HCT116 (cell line): ENCODE results near the gene CRIP2. TPM values are rescaled to one million over a fixed set of nuclear protein-coding genes. Genes with fewer than 3 reads are reported as not detected.

Experiments used
- ATAC-seq: fragments of 200-7000 bp; cut with Tn5 transposase; 2 replicates; pipeline ENCODE4 v1.9.1; 2020; ENCODE audit warnings: mild to moderate bottlenecking, moderate library complexity
- BruUV-seq: library from RNA; stranded (reverse); fragments of 400-500 nt; replicated peaks from 2 replicates; lab custom pipeline; 2021; lab: Mats Ljungman, UMichigan
- CTCF ChIA-PET: fragments of 300-600 bp; sonication (Branson Sonifier 250); formaldehyde crosslinking; loops from one replicate; lab custom pipeline; 2021; ENCODE audit warnings: antibody characterized with exemption; lab: Charles Lee
- POLR2A ChIA-PET: fragments of 300-600, 350-600 bp; sonication (Branson Sonifier 250); formaldehyde crosslinking; loops from one replicate; lab custom pipeline; 2021; ENCODE audit warnings: antibody characterized with exemption; lab: Charles Lee
- RAD21 ChIA-PET, 2 experiments: fragments of 300-600 bp; sonication (Branson Sonifier 250); formaldehyde crosslinking; loops; one replicate each; lab custom pipeline; 2023; ENCODE audit warnings: low total read pairs in 2 of 2; ENCODE audit not compliant: uncharacterized antibody in 2 of 2, unreplicated experiment in 2 of 2, low non-redundant PET in 1 of 2; lab: Charles Lee
- DNase-seq: peaks from one replicate; pipeline ENCODE4 v3.0.0-alpha.2; 2010; ENCODE audit warnings: low read depth, low spot score
- H2AFZ ChIP-seq: fragments of 200-600 bp; shearing (Covaris generic), sonication (generic); 2 replicates; pipeline ENCODE4 v1.6.1; 2017; ENCODE audit warnings: low read depth, mixed run types, mixed read lengths, antibody characterized with exemption, low read length; ENCODE audit not compliant: poor library complexity, severe bottlenecking
- H3K27ac ChIP-seq: 2 replicates; pipeline ENCODE4 v1.5.1; 2012; ENCODE audit warnings: low read depth, low read length
- H3K27me3 ChIP-seq: fragments of 200-600 bp; sonication (generic); 2 replicates; pipeline ENCODE4 v1.6.1; 2016; ENCODE audit warnings: mixed run types, low read length, mixed read lengths; ENCODE audit not compliant: insufficient read depth
- H3K36me3 ChIP-seq, 2 experiments: fragments of 200-500 bp in 1 of 2; fragments of 200-600 bp in 1 of 2; sonication (Bioruptor generic) in 1 of 2; sonication (generic) in 1 of 2; 2 replicates each; pipeline versions ENCODE4 v1.5.1 to v1.6.1; 2014 to 2016; ENCODE audit warnings: low read length in 2 of 2, inconsistent platforms in 1 of 2, mixed read lengths in 1 of 2, mixed run types in 1 of 2; ENCODE audit not compliant: insufficient read depth in 2 of 2, control insufficient read depth in 1 of 2
- H3K4me1 ChIP-seq, 2 experiments: fragments of 200-600 bp in 1 of 2; sonication (generic) in 1 of 2; 2 replicates each; pipeline versions ENCODE4 v1.5.1 to v1.6.1; 2012 to 2017; ENCODE audit warnings: low read length in 2 of 2, inconsistent platforms in 1 of 2, mild to moderate bottlenecking in 1 of 2, mixed read lengths in 1 of 2, mixed run types in 1 of 2, moderate library complexity in 1 of 2; ENCODE audit not compliant: insufficient read depth in 2 of 2, control insufficient read depth in 1 of 2
- H3K4me2 ChIP-seq: fragments of 200-600 bp; sonication (generic); 2 replicates; pipeline ENCODE4 v1.6.1; 2017; ENCODE audit warnings: mixed run types, low read length, mixed read lengths
- H3K4me3 ChIP-seq, 2 experiments: fragments of 200-600 bp in 1 of 2; sonication (generic) in 1 of 2; replicated peaks in 1 of 2; 2 replicates each; pipeline ENCODE4 v1.5.1; 2011 to 2016; ENCODE audit warnings: low read length in 2 of 2, control low read depth in 1 of 2, low read depth in 1 of 2, mild to moderate bottlenecking in 1 of 2, mixed read lengths in 1 of 2, mixed run types in 1 of 2
- H3K79me2 ChIP-seq: fragments of 200-600 bp; sonication (generic); 2 replicates; pipeline ENCODE4 v1.6.1; 2017; ENCODE audit warnings: mild to moderate bottlenecking, mixed run types, low read length, moderate library complexity, mixed read lengths; ENCODE audit not compliant: insufficient read depth
- H3K9ac ChIP-seq: fragments of 200-600 bp; sonication (generic); 2 replicates; pipeline ENCODE4 v1.6.1; 2016; ENCODE audit warnings: low read length, mixed read lengths
- H3K9me2 ChIP-seq: fragments of 200-600 bp; sonication (generic), shearing (Covaris generic); 2 replicates; pipeline ENCODE4 v1.6.1; 2017; ENCODE audit warnings: mixed run types, mild to moderate bottlenecking, moderate library complexity; ENCODE audit not compliant: insufficient read depth
- H3K9me3 ChIP-seq, 2 experiments: fragments of 200-500 bp in 1 of 2; fragments of 200-600 bp in 1 of 2; sonication (Bioruptor generic) in 1 of 2; sonication (generic) in 1 of 2; 2 replicates each; pipeline ENCODE4 v1.6.1; 2014 to 2017; ENCODE audit warnings: low read length in 2 of 2, mixed read lengths in 2 of 2, inconsistent platforms in 1 of 2, low read depth in 1 of 2, mild to moderate bottlenecking in 1 of 2, mixed run types in 1 of 2, moderate library complexity in 1 of 2; ENCODE audit not compliant: control insufficient read depth in 1 of 2, insufficient read depth in 1 of 2
- H4K20me1 ChIP-seq: fragments of 200-600 bp; sonication (generic), shearing (Covaris generic); 2 replicates; pipeline ENCODE4 v1.6.1; 2017; ENCODE audit warnings: mixed run types, mild to moderate bottlenecking, moderate library complexity; ENCODE audit not compliant: insufficient read depth
- ZBTB33 ChIP-seq: IDR thresholded peaks from 2 replicates; pipeline ENCODE4 v1.6.1; 2011; ENCODE audit warnings: mild to moderate bottlenecking, low read length, moderate library complexity; ENCODE audit not compliant: insufficient replicate concordance; ENCODE audit errors: extremely low read depth
- intact Hi-C: fragments of 100-400 bp; cut with micrococcal nuclease; formaldehyde crosslinking; loops from 2 replicates; pipeline ENCODE4 v1.10.0; 2022
- total RNA-seq: library from RNA; stranded (reverse); gene quantifications from one replicate; pipeline ENCODE4 v1.2.1, GENCODE V29; 2021; ENCODE audit not compliant: unreplicated experiment
- TF ChIP-seq, protein P1 (sequence below): IDR thresholded peaks from 2 replicates; pipeline ENCODE4 v1.6.1; 2012; ENCODE audit warnings: low read depth

The CRIP2 gene
- total RNA-seq, 1 experiment from 2014 or later: 31.1 TPM

- Histone ChIP-seq H3K4me1 (no peaks in the 10 kb centered on the region), H3K79me2 (no peaks in the 10 kb centered on the region), H4K20me1 (no peaks in the 10 kb centered on the region), H3K27me3 (no peaks in the 10 kb centered on the region), H3K4me2 (no peak overlapping the region), H3K27ac (no peak overlapping the region), H3K9me2 (no peaks in the 10 kb centered on the region), H2AFZ (no peak overlapping the region), H3K9me3 (no peaks in the 10 kb centered on the region), H3K36me3 (no peaks in the 10 kb centered on the region), H3K9ac (no peak overlapping the region), H3K4me3 (no peak overlapping the region)
- ATAC-seq (no peak), DNase-seq (no peak)
- intact Hi-C loops: no loop called here
- RAD21 ChIA-PET: no interaction called here
- POLR2A ChIA-PET: no interaction called here
- TF ChIP-seq ZBTB33: no peak
- TF ChIP-seq, protein P1, sequence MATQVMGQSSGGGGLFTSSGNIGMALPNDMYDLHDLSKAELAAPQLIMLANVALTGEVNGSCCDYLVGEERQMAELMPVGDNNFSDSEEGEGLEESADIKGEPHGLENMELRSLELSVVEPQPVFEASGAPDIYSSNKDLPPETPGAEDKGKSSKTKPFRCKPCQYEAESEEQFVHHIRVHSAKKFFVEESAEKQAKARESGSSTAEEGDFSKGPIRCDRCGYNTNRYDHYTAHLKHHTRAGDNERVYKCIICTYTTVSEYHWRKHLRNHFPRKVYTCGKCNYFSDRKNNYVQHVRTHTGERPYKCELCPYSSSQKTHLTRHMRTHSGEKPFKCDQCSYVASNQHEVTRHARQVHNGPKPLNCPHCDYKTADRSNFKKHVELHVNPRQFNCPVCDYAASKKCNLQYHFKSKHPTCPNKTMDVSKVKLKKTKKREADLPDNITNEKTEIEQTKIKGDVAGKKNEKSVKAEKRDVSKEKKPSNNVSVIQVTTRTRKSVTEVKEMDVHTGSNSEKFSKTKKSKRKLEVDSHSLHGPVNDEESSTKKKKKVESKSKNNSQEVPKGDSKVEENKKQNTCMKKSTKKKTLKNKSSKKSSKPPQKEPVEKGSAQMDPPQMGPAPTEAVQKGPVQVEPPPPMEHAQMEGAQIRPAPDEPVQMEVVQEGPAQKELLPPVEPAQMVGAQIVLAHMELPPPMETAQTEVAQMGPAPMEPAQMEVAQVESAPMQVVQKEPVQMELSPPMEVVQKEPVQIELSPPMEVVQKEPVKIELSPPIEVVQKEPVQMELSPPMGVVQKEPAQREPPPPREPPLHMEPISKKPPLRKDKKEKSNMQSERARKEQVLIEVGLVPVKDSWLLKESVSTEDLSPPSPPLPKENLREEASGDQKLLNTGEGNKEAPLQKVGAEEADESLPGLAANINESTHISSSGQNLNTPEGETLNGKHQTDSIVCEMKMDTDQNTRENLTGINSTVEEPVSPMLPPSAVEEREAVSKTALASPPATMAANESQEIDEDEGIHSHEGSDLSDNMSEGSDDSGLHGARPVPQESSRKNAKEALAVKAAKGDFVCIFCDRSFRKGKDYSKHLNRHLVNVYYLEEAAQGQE: no peak
- BruUV-seq: no TSS peak
- CTCF ChIA-PET: no interaction called here
Measured at GRCh38 chr14:105503296-105503640, 28.6 kb downstream of the CRIP2 start.
